ENCODE results near the gene MCM10.

GRCh38 chr10:13247246-13247645 lies 85.9 kb downstream of the MCM10 start:
- TF ChIP-seq CTCF (IDR thresholded peaks at IDR 0.05) (no peak), POLR2A (IDR thresholded peaks at IDR 0.05) (no peak), POLR2AphosphoS5 (IDR thresholded peaks at IDR 0.05) (no peak)

Data from breast epithelium (tissue), 3 donors.